DMS79 (cell line): ENCODE measurements around the gene CCDC178.

Experiments
- DNase-seq: peaks from one replicate; lab custom pipeline; 2025; lab: John Stamatoyannopoulos, UW

Gene CCDC178

GRCh38 chr18:33116376-33116775 is 324.1 kb downstream of the CCDC178 start:
- peak; percentile 28 for DNase-seq

DNA sequence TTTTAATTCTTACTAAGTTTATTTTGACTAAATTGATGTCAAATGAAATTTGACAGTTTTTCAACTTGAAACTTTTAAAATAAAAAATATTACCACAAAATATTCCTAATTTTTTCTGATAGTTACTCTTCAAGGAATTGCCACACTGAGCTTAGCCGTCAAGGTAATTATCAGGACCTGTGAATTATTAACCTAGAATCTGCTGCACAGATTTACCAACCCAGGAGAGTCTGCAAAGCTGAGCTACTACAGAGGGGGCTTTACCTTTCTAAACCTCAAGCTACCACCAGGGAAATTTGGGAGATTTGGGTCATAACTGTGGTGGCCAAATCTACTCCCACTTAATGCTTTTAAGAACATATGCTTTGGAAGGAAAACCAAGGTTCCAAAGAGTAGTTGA is 324.6 kb downstream of the CCDC178 start:
- DNase-seq: no peak

DNA sequence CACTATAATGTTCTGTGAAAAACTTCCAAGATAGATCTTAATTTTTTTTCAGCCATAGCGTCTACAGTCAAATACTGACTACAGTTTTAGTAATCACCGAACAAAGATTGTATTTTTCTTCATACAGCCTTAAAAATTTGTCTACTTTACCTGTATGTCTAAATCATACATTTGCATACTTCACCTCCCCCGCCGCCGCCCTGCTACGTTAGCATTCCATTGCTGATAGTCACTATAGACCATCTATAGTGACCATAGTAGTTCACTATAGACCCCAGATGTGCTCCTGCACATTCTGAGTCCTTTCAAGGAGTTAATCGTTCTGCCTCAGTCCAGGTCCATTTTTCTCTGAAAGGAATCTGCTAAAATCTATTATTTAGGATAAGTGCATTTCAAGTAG is 325.0 kb downstream of the CCDC178 start:
- DNase-seq: no peak

GRCh38 chr18:33114749-33115148 is 325.8 kb downstream of the CCDC178 start:
- no peak for DNase-seq

- DNase-seq: no peak
These were observed 327.1 kb downstream of the CCDC178 start for GRCh38 chr18:33113416-33113815.

- no peak for DNase-seq
These were observed 333.0 kb downstream of the CCDC178 start for GRCh38 chr18:33107511-33107910.

DNA sequence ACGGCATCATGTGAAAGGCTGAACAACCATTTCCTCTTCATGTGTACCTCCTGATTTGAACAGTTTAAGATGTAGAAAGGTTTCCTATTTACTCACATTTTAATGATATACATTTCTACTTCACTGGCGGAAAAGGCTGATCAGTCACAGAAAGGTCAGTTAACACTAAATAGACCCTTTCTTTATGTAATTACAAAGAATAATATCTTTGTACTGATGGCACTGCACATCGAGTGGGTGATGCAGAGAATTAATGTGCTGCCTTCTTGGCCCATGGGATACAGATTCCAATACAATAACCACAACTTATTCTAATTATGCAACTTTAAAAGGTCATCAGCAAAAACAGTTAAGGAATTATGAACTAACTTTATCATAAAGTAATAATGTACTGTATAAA is 339.2 kb downstream of the CCDC178 start:
- no peak for DNase-seq

DNA sequence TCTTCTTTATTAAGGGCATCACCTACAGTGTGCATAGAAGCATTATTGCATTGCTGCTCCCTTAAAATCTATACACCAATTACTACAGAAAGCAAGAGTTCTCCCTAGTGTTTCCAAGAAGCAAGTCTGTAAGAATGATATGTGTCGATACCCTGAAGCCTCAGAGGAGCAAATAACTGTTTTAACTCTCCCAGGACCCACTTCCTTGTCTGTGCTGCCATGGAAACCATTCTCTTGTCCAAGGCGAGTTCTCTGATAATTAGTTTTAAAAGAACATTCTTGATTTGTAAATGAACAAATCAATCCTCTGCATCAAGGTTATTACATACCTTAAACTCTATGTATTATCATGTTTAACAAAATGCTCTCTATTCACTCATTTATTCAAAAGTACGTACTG is 340.9 kb downstream of the CCDC178 start:
- no peak for DNase-seq

DNA sequence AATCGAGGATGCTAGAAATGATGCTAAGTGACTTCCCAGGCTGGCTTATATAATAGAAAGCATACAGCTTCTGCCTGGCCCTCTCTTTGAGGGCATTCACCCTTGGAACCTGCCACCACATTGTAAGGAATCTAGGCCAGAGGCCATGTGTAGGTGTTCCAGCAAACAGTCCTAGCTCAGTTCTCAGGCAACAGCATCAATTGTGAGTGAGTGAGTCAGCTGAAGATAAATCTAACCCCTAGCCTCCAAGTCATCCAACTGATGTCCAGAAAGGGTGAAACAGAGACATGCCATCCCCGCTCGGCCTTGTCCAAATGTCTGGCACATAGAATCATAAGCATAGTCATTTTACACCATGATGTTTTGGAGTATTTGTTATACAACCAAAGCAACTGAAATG is 343.4 kb downstream of the CCDC178 start:
- DNase-seq: no peak

GRCh38 chr18:33090461-33090860 is 350.1 kb downstream of the CCDC178 start:
- no peak for DNase-seq

DNA sequence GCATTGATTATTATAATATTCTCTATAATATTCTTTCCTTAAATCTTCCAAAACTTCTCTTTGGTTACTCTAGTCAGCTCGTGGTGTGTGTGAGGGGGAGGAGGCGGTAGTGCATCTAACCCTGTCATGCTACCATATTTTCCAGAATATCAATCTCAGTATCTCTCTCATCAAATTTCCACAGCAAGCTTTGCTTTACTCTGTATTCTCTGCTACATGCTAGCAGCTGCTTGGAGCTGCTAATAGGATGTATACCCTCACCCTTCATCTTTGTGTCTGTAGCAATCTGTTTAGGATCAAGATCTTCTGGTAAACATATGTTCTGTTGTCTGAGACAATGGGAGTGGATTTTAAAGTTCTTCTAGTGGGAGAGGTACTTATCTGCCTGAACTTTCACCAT is 363.9 kb downstream of the CCDC178 start:
- DNase-seq: no peak

DNA sequence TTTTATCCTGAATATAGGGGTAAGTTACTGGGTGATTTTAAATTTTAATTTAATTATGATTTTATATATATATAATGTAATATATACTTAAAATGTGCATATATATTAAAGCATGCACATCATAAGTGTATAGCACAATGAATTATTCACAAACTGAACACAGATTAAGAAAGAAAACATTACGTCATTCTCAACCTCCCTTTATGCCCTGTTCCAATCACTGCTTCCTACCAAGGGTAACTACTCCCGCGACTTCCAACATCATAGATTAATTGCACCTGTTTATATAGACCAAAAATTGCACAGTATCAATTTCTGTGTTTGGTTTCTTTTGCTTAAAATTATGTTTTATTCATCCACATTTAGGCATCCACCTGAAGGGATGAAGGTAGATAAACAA is 366.4 kb downstream of the CCDC178 start:
- no peak for DNase-seq

DNA sequence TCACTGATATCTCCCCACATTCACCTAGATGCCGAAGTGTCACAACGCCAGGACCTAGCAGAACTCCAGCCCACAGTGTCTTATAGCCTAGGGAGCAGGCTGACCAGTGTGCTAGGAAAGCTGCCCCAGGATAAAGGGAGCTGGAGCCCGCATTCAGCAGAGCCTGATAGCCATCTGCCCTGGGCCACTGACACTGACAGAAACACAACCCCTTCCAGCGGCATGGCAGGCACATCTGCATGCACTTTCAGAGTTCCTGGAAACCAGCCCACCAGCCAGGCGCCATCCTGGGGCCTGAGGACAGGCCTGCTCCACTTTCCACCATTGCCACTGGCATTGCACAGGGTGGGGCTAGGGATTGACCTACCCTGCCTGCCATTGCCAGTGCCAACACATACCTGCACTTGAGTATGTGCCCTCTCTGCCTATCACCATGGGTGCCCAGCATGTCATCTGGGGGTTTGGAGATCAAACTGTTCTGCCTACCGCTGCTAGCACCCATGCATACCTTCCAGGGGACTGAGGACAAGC is 377.6 kb downstream of the CCDC178 start:
- no peak for DNase-seq

GRCh38 chr18:33052886-33053285 is 387.6 kb downstream of the CCDC178 start:
- DNase-seq: no peak

GRCh38 chr18:33051407-33051806 is 389.1 kb downstream of the CCDC178 start:
- peak; percentile 78 for DNase-seq

DNA sequence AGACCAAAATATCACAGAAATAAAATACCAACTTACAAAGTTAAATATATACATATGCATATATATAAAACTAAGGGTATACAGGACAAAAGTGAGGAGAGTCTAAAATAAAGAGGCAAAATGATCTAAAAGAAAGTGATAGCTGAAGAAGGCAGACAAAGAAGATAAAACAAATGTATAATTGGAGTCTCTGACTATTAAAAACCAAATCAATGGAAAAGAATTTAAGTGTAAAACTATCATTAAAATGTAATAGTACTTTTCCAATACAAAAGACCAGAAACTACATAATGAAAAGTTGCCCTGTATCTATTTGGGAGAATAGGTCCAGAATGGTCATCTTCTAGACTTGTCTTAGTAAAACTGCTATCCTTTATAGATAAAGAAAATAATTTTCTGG is 400.3 kb downstream of the CCDC178 start:
- DNase-seq: no peak

DNA sequence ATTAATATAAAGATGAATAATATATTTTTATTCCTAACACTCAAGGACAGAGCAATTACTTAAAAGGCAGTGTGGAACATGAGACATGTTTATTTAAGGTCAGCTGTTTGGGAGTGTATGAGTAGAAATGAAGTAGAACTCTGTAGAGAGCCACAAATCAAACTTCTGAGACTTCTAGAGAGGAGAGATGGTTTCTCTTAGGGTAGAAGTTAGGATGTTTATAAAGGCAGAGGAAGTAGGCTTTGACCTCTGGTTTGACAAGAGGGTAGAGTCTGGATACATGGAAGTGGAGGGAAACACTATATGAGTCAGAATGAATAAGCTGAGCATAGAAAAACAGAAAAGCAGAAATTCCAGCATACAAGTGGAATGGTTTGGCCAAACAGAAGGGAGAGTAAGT is 405.6 kb downstream of the CCDC178 start:
- no peak for DNase-seq

DNA sequence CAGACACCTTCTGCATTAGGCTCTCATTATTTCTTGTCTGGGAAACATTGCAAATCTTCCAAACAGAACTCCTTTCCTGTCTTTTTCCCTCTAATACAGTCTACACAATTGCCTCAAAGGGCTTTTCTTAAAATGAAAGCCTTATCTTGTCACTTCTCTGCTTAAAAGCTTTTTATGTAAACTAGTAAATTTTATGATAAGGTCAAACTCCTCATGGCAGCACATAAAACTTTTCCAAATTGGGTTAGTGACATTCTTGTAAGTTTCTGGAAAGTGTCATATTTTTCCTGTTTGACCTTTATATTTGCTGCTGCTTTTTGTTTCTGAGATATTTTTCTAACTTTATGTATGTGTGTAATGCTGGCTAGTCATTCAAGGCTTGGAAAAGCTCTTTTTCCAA is 406.3 kb downstream of the CCDC178 start:
- no peak for DNase-seq

- DNase-seq: no peak
These were observed 418.2 kb downstream of the CCDC178 start for GRCh38 chr18:33022370-33022769.

DNA sequence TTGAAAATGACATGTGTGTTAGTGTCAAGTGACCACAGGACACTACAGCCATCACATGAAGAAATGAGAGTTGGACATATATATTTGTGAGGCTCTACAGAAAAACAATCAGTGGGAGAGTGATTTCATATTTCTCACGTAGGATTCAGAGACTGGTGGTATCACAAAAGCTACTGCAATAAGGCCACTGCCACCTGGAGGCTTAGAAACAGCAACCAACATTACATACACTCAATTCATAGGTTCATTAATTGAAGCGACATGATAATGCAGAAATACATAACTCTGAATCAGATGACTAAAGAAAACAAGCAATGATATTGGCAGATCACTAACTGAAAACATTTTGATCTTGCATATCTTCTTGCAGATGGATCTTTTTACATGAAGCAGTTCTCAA is 419.6 kb downstream of the CCDC178 start:
- no peak for DNase-seq

DNA sequence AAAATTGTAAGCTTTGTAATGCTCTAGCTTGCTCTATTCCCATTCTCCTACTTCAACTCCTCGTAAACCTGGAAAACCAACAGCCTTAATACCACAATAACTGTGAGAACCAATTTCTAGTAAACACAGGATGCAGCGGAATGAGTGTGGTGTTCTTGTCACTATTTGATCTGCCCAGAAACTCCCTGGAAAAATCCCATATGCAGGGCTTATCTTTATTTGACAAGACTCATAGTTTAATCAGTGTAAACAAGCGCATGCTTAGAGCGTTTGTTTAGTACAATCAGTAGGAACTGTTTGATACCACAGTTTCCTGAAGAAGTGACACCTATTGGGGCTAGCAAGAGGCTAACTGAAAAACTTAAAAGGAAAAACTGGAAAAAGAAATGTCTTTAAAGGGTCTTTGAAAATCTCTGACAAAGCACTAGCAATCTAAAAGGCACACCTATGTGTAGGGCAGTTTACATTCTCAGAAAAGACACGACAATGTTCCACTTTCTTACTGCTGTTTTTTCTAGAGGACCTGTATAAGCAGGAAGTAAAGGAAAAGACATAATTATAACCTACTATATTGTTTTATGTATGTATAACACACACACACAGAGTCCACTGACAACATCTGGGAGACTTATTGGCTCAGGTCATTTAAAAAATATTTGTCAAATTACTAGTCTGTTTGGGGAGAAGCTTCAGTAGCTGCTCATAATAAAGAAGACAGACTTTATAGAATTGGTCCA is 426.3 kb downstream of the CCDC178 start:
- DNase-seq: no peak

- DNase-seq: no peak
These were observed 430.4 kb downstream of the CCDC178 start for GRCh38 chr18:33010149-33010548.

GRCh38 chr18:32998921-32999320 is 441.6 kb downstream of the CCDC178 start:
- DNase-seq: no peak

- DNase-seq: no peak
These were observed 442.2 kb downstream of the CCDC178 start for GRCh38 chr18:32998285-32998684.
